Lung (tissue), 12 donors: ENCODE measurements around the gene TTC34. TPM values are rescaled to one million over a fixed set of nuclear protein-coding genes. Genes with fewer than 3 reads are reported as not detected.
"Not testable (repeated sequence)": the region's sequence is repeated elsewhere in the genome, so short reads cannot be mapped to it uniquely, and the experiment has no call there.

Experiments used
- ATAC-seq: fragments of 200-7000 bp; cut with Tn5 transposase; one replicate; pipeline ENCODE4 v1.9.1; 2020; ENCODE audit warnings: moderate number of reproducible peaks; ENCODE audit not compliant: insufficient read depth, low FRiP score
- DNase-seq, 3 donors: peaks; one replicate each; pipeline ENCODE4 v3.0.0-alpha.2; 2013 to 2017
- H3K27ac ChIP-seq, 2 donors: one replicate each; pipeline ENCODE4 v1.5.1; 2013; ENCODE audit warnings: mild to moderate bottlenecking in 2 of 2, moderate library complexity in 2 of 2, control low read depth in 1 of 2, inconsistent platforms in 1 of 2, low read depth in 1 of 2, low read length in 1 of 2
- H3K27me3 ChIP-seq, 3 donors: one replicate each; pipeline ENCODE4 v1.5.1; 2013; ENCODE audit warnings: low read length in 2 of 3; ENCODE audit not compliant: control insufficient read depth in 3 of 3, insufficient read depth in 3 of 3
- H3K36me3 ChIP-seq, 4 donors: one replicate each; pipeline ENCODE4 v1.5.1; 2013; ENCODE audit warnings: low read length in 4 of 4, mild to moderate bottlenecking in 1 of 4, moderate library complexity in 1 of 4; ENCODE audit not compliant: control insufficient read depth in 4 of 4, insufficient read depth in 4 of 4
- H3K4me1 ChIP-seq, 5 donors: one replicate each; pipeline ENCODE4 v1.5.1; 2013; ENCODE audit warnings: low read length in 5 of 5, mild to moderate bottlenecking in 2 of 5, moderate library complexity in 1 of 5; ENCODE audit not compliant: control insufficient read depth in 5 of 5, insufficient read depth in 5 of 5
- H3K4me3 ChIP-seq: one replicate; pipeline ENCODE4 v1.5.1; 2013; ENCODE audit warnings: mild to moderate bottlenecking, control low read depth, moderate library complexity
- H3K9ac ChIP-seq, 2 donors: one replicate each; pipeline ENCODE4 v1.5.1; 2013; ENCODE audit warnings: low read length in 2 of 2, control low read depth in 1 of 2; ENCODE audit not compliant: insufficient read depth in 1 of 2
- H3K9me3 ChIP-seq, 4 donors: one replicate each; pipeline ENCODE4 v1.5.1; 2013; ENCODE audit warnings: low read length in 3 of 4, mild to moderate bottlenecking in 1 of 4, moderate library complexity in 1 of 4; ENCODE audit not compliant: control insufficient read depth in 4 of 4, insufficient read depth in 3 of 4
- CTCF ChIP-seq: IDR thresholded peaks from 2 replicates; pipeline ENCODE4 v1.5.1; 2012; ENCODE audit warnings: mild to moderate bottlenecking; ENCODE audit errors: control extremely low read depth, extremely low read depth
- WGBS, 2 donors: extraction: QIAGEN DNeasy Blood & Tissue Kit; methylation state at CpG; one replicate each; pipeline ENCODE4 v1.1.7; 2013; 5-methylcytosine and 5-hydroxymethylcytosine counted together
- polyA plus RNA-seq, 2 donors: library from polyadenylated mRNA; stranded (reverse); fragments of 200-250 nt; gene quantifications; one replicate each; pipeline ENCODE4 v1.2.1, GENCODE V29; 2013
- total RNA-seq, 2 donors: library from RNA; depleted of rRNA in 1 of 2; stranded (reverse); fragments of >200 nt in 1 of 2; gene quantifications; one replicate each; pipeline ENCODE4 v1.2.1, GENCODE V29; 2014 to 2021
- donor health status: control.
- donor health status: control.
- donor health status: Bipolar disorder and iron deficiency.
- donor health status: healthy.
- donor health status: DM: yes; HTN: yes; CAD: no.

TTC34 gene
- total and polyA plus RNA-seq, 4 donors, result 0.30 to 3.3 (median 0.75) TPM

DNA sequence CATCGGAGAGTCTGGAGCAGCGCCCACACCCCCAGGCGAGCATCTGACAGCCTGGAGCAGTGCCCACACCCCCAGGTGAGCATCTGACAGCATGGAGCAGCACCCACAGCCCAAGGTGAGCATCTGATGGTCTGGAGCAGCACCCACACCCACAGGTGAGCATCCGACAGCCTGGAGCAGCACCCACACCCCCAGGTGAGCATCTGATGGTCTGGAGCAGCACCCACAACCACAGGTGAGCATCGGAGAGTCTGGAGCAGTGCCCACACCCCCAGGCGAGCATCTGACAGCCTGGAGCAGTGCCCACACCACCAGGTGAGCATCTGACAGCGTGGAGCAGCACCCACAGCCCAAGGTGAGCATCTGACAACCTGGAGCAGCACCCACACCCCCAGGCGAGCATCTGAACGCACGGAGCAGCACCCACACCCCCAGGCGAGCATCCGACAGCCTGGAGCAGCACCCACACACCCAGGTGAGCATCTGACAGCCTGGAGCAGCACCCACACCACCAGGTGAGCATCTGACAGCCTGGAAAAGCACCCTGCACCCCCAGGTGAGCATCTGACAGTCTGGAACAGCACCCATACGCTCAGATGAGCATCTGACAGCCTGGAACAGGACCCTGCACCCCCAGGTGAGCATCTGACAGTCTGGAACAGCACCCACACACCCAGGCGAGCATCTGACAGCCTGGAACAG lies 147.6 kb downstream of the TTC34 start:
- H3K27ac ChIP-seq, ATAC-seq, H3K4me1 ChIP-seq, H3K36me3 ChIP-seq, H3K4me3 ChIP-seq, H3K27me3 ChIP-seq, DNase-seq, H3K9ac ChIP-seq: not testable (repeated sequence)
- peaks cover 0 to 14% (median 5%) of the 10 kb centered on the region in 4 donors for H3K9me3 ChIP-seq
- 41 to 47% methylated on average over 14 of the region's 14 CpGs for WGBS, 2 donors

DNA sequence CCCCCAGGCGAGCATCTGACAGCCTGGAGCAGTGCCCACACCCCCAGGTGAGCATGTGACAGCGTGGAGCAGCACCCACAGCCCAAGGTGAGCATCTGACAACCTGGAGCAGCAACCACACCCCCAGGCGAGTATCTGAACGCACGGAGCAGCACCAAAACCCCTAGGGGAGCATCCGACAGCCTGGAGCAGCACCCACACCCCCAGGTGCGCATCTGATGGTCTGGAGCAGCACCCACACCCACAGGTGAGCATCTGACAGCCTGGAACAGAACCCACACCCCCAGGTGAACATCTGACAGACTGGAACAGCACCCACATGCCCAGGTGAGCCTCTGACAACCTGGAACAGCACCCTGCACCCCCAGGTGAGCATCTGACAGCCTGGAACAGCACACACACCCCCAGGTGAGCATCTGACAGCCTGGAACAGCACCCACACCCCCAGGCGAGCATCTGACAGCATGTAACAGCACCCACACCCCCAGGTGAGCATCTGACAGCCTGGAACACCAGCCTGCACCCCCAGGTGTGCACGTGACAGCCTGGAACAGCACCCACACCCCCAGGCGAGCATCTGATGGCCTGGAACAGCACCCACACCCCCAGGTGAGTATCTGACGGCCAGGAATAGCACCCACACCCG lies 148.4 kb downstream of the TTC34 start:
- H3K36me3 ChIP-seq, H3K27me3 ChIP-seq, H3K4me1 ChIP-seq, H3K27ac ChIP-seq, H3K9ac ChIP-seq, H3K4me3 ChIP-seq, DNase-seq, ATAC-seq: not testable (repeated sequence)
- peaks cover 0 to 18% (median 7%) of the 10 kb centered on the region in 4 donors for H3K9me3 ChIP-seq
- 31 to 37% methylated on average over 12 of the region's 12 CpGs for WGBS, 2 donors

GRCh38 chr1:2652152-2652925 lies 149.2 kb downstream of the TTC34 start:
- DNase-seq, H3K4me1 ChIP-seq, H3K9ac ChIP-seq, ATAC-seq, H3K27ac ChIP-seq, H3K36me3 ChIP-seq, H3K27me3 ChIP-seq, H3K4me3 ChIP-seq: not testable (repeated sequence)
- WGBS, 2 donors, result 36 to 43% methylated on average over 16 of the region's 16 CpGs
- H3K9me3 ChIP-seq, result peaks cover 0 to 18% (median 8%) of the 10 kb centered on the region in 4 donors

DNA sequence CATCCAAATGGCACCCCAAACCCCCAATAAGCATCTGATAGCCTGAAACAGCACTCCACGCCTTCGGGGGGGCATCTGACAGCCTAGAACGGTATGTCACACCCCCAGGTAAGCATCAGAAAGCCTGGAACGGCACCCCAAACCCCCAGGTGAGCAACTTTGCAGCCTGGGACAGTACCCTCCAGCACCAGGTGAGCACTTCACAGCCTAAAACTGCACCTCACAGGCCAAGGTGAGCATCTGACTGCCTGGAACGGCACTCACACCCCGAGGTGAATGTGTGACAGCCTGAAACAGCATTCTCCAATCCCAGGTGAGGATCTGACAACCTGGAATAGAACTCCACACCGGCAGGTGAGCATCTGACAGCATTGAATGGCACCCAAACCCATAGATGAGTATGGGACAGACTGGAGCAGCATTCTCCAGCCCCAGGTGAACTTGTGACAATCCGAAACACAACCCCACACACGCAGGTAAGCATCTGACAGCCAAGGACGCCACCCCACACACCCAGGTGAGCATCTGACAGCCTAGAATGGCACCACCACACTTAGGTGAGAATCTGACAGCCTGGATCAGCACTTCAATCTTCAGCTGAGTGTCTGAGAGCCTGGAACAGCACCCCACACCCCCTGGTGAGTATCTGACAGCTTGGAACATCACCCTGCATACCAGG lies 150.4 kb downstream of the TTC34 start:
- no peak for TF ChIP-seq CTCF
- WGBS, 2 donors, result 53 to 68% methylated on average over 10 of the region's 10 CpGs
- H3K9me3 ChIP-seq, result peaks cover 0 to 18% (median 8%) of the 10 kb centered on the region in 4 donors
- no peaks in the 10 kb centered on the region for H3K27me3 ChIP-seq
- H3K36me3 ChIP-seq, result no peaks in the 10 kb centered on the region
- H3K9ac ChIP-seq, result no peak overlapping the region
- H3K27ac ChIP-seq, result no peak overlapping the region
- DNase-seq (no peak), ATAC-seq (no peak)
- no peak overlapping the region for H3K4me3 ChIP-seq
- no peaks in the 10 kb centered on the region for H3K4me1 ChIP-seq
